DMS153 (cell line): ENCODE measurements around the gene CPSF2.

ENCODE experiments used
- DNase-seq: peaks from one replicate; lab custom pipeline; 2025; lab: John Stamatoyannopoulos, UW

The CPSF2 gene

GRCh38 chr14:92121670-92122350 lies at the start of gene CPSF2, which contains the start of gene NDUFB1:
Gene CPSF2, plus strand, starts transcription at chr14:92121969. Its CDS starts 9,016 bp downstream, at chr14:92130985.
Gene NDUFB1, minus strand, starts transcription at chr14:92121706. Its CDS starts 4,069 bp downstream, at chr14:92117637.
- peak; percentile 40 for DNase-seq

DNA sequence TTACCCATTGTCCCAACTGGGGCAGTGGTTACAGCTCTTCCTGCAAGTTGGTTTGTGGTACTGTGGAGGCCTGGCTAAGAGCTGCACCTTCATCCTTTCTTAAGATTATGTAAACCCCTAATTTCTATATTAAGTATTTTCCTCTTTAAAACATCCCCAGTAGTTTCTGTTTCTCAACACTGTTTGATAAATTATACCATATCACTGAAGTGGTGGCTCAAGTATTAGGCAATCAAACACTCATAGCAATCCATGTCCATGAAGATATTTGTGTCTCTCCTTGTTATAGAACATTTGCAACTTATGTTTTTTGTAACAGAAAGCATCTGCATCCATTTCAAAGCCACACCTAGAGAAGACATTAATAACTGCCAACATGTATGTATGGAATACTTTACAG lies 47.2 kb upstream of the CPSF2 start:
- DNase-seq = no peak

GRCh38 chr14:92088494-92088893 lies 33.3 kb upstream of the CPSF2 start:
- no peak for DNase-seq

DNA sequence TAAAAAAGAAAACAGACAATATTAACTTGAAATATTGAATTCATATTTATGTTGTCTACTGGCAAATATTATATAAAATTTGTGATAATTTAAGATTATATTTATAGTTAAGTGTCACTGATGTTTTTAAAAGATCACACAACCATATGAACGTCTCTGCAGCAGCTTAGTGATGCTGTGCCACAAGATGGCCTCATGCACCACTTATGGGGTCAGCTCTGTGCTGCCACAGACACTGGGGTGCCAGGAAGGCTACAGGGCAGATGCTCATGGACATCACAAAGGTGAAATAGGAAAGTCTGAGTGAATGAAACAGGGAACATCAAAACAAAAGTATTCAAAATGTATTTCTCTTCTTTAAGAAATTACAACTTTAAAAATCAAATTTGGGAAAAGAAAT lies 28.4 kb upstream of the CPSF2 start:
- no peak for DNase-seq

- no peak for DNase-seq
These were observed 22.0 kb upstream of the CPSF2 start for GRCh38 chr14:92099802-92100201.

GRCh38 chr14:92103363-92103989 lies 18.3 kb upstream of the CPSF2 start:
- no peak for DNase-seq

DNA sequence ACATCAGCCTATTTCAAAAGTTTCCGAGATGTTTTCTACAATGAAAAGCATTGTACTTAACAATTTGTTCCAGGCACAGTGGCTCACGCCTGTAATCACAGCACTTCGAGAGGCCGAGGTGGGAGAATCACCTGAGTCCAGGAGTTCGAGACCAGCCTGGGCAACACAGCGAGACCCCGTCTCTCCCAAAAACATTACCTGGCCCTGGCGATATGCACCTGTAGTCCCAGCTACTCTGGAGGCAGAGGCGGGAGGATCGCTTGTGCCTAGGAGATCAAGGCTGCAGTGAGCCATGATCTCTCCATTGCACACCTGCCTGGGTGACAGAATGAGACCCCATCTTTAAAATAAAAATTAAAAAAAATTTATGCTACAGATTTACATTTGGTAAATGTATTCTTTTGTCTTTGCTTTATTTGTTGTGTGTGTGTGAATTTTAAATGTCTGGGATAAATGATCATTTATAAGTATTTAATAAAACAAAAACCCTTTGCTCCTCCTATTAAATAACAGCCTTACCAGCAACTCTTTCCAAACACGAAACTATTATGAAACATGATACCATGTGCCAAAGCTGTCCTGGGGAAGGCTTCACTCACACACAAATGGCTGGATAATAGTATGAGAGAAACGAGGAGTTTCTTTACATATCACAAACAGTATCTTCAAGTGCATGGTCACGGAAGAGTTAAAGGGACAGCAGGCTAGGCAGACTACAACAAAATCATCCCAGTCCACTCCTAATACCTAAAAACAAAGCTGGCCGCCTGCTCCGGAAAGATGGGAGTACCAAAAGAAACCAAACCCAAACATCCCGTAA lies 16.5 kb upstream of the CPSF2 start:
- DNase-seq = no peak

DNA sequence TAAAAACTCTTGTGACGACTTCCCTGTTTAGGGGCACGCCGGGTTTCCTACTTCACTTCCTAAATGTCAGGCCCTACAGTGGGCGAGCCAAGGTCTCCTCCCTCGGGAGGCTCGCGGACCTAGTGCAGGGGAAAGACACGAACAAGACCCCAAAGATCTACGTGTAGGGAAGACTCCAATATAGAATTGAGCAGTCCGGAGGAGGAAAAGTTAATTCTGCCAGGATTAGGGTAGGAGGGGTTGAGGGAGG lies 16.0 kb upstream of the CPSF2 start:
- no peak for DNase-seq

- DNase-seq = peak; percentile 97
These were observed 15.4 kb upstream of the CPSF2 start, which contains the start of gene ATXN3 for GRCh38 chr14:92106143-92106926. Gene ATXN3, minus strand, starts transcription at chr14:92106582. Its CDS starts 30 bp downstream, at chr14:92106552.

DNA sequence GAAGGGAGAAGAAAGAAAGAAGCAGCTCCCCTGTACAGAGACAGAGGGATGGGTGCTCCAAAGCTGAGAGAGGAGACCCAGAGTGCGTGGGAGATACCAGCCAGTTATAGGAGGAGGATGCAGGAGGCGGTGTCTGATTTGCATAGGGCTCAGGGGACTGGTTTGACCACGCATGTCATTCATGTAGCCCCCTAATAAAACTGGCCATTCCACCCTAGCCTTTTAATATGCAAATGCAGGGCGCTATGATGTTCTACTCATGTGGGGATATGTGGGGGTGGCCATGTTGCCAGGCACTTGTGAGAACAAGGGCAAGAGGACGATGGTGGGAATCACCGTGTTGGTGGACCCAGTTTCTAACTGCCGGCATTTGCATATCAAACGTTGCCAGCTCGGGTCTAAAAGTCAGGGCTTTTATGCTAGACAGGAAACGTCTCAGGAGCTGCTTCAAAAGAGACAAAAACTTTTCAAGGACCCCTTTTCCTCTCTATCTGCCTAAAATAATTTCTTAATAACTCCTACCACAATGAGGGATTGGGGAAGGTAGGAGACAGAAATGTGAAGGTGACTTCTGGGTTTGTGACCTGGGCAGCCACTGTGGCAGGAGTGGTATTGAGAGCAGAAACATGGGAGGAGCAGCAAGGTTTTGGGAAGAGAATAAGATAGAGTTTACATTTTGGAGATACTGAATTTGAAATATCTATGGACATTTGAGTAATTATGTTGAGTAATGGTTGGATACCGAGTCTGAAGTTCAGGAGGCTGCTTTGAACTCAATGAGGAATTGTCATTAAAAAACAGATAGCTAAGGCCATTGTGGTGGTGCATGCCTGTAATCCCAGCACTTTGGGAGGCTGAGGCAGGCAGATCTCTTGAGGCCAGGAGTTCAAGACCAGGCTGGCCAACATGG lies 13.2 kb upstream of the CPSF2 start:
- no peak for DNase-seq

DNA sequence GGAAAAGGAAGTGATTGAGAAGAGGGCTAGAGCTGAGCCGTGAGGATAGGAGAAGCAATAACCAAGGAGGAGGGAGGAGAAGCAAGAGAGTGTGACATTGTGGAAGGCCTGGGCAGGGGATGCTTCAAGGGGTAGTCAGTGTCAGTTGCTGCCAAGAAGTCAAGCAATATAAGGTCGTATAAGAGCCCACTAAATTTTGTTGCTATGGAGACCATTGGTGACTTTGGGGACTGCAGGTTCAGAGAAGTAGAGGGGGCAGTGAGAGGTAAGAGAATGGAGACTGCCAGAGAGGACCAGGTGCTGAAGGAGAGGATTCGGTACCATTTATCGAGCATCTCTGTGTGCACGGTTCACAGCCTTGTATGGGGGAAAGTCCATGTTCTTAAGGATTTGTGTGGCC lies 12.3 kb upstream of the CPSF2 start:
- no peak for DNase-seq

- no peak for DNase-seq
These were observed 531 bp upstream of the CPSF2 start for GRCh38 chr14:92121207-92121669.

- no peak for DNase-seq
These were observed 545 bp downstream of the CPSF2 start for GRCh38 chr14:92122351-92122677.

GRCh38 chr14:92122761-92123160 lies 992 bp downstream of the CPSF2 start:
- DNase-seq = no peak

DNA sequence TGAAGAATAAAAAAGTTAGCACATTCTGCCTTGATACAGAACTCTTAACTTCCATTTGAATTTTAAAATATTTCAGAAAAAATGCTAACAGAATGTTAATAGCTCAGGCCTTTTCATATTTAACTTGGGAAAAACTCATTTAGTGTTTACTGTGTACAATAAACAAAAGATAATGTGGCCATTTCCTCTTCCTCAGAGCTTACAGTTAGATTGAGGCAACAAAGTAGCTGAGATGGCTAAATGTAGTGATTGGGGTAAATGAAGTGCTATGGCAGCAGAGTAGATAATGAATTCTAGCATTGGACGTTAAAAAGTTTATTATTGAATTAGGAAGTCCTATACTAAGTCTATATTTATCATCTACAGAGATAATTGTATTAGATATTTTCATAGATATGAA lies 12.7 kb downstream of the CPSF2 start:
- DNase-seq = no peak

DNA sequence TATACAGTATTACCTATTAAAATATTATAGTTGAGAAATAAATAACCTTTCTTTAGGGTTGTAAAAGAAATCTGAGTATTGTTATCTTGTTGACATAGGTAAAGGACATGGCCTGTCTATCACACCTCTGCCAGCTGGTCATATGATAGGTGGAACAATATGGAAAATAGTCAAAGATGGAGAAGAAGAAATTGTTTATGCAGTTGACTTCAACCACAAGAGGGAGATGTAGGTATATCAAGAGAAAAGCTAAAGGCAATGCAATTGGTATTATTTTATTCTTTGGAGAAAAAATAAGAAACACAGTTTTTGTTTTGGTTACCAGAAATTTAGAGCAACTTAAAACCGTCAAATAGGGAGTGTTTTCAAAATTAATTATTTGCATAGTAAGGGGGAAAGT lies 13.5 kb downstream of the CPSF2 start:
- no peak for DNase-seq

- DNase-seq = no peak
These were observed 21.5 kb downstream of the CPSF2 start for GRCh38 chr14:92143309-92143708.

GRCh38 chr14:92143962-92144361 lies 22.2 kb downstream of the CPSF2 start:
- no peak for DNase-seq

DNA sequence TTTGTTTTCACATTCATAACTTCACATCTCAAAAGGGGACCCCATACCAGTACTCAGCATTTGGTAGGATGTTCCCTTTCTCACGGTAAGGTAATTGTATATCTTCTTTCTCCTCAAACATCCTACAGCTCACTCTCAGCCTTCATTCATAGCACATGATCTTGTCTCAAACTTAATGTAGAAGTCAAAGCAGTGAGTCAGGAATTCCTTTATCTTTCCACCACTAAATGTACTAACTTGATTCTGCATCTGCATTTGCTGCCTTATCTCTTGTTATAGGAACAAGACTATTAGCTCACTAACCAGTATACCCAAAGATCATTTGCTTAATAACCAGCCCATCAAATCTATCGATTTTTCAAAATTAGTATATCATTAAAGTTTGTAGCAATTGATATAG lies 22.9 kb downstream of the CPSF2 start:
- DNase-seq = no peak

DNA sequence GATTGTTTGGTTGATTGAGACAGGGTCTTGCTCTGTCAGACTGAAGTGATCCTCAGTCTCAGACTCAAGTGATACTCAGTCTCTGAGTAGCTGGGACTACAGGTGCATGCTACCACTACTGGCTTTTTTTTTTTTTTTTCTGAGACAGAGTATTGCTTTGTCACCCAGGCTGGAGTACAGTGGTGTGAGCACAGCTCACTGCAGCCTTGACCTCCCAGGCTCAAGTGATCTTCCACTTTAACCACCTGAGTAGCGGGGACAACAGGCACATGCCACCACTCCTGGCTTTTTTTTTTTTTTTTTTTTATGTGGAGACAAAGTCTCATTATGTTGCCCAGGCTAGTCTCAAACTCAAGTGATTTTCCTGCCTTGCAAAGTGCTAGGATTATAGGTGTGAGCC lies 31.8 kb downstream of the CPSF2 start:
- DNase-seq = no peak

DNA sequence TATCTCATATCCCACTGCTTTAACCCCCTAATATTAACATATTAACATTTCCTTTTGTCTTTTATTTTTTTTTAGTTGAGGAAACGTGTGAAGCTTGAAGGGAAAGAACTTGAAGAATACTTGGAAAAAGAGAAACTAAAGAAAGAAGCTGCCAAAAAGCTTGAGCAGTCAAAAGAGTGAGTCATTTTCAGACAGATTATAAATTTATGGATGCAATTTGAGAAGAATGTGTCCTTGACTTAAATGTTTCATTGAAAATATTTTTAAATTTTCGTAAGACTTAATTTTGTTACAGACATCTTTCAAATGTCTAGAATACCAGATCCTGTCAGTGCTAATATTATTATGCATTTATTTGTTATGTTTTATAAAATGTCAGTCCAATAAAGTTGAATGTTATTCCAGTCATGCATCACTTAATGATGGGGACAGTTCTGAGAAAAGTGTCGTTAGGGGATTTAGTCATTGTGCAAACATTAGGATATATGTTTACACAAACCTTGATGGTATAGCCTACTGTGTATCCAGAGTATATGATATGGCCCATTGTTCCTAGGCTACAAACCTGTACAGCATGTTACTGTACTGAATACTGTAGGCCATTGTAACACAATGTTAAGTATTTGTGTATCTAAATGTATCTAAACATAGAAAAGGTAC lies 32.6 kb downstream of the CPSF2 start:
- no peak for DNase-seq
